Measurements from ENCODE around the gene ATF4.

ATF4 gene

DNA sequence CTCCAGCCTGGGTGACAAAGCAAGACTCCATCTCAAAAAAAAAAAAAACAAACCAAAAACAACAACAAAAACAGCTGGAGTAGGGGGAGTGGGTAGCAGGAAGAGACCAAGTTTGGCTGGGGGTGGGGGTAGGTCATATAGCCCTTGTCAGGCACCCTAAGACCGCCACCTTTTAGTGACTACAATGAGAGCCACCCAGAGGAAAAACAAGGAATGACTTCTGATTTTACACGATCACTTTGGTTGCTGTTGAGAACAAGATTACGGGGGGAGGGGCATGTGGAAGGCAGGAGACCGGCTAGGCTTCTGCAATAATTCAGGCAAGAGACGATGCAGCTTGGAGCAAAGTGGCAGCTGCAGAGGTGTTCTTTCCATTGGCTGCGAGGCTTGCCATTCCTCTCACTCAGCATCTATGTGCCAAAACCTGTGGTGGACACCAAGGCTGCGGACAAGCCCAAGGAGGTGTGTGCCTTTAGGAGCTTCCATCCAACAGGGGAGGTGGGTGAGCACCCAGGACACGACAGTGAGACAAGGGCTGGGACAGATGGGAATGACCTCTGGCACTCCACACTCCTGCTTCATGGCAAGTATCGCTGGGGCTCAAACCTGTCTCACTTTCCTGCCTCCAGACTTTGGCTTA lies 10.4 kb downstream of the ATF4 start:
- no peak for DNase-seq

GRCh38 chr22:39532215-39533073 lies 12.1 kb downstream of the ATF4 start, which contains the start of gene RPS19BP1:
Gene RPS19BP1, minus strand, starts transcription at chr22:39532748. Its CDS starts 10 bp downstream, at chr22:39532738.
- DNase-seq = peak; percentile 99

GRCh38 chr22:39534092-39534506 lies 13.7 kb downstream of the ATF4 start:
- DNase-seq = no peak

DNA sequence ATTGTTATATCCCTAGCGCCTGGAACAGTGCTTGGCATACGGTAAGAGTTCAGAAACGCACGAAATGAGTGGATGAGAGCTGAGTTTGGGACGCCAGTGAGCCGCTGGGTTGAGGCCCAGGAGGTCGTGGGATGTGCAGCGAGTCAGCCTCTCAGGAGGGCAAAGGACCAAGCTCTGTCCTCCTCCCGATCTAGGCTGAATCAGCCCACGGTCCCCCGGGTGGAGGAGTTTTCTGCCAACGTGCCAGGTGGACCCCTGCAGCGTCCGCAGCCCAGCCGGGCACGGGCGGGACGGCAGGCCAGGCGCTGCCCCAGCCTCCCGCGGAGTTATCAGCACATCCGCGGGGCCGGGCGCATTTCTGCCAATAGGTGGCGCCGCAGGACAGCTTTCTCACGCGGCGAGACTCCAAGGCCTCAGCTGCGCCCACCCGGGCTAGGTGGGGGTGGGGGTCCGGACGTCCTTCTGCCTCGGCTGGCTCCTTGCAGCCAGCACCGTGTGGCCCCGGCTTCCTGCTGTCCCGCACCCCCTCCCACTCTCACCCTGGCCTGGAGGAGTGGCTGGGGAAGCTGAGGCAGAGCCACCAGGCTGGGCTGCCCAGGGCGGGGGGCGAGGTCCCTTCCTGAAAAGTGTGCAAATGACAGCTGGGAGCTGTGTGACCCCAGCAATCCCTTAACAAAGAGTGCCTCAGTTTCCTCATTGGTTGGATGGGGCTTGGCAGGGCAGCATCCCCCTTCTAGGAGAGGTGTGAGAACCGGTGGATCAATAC lies 14.4 kb downstream of the ATF4 start:
- peak; percentile 80 for DNase-seq

DNA sequence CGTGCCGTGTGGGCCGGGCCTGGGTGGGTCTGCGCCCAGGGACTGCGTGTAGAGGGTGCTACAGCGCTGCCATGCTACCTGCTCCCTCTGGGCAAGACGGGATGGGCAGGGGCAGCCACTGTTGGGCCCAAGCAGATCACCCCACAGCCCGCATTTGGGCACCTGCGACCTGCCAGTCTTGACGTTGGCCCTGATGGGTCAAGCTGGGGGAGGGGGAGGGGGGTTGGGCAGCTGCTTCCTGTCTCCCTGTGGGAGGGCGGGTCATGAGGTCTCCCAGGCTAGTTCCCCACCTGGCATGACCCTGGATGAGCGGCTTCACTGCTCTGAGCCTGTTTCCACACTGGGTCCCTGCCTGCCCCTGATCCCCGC lies 15.0 kb downstream of the ATF4 start:
- no peak for DNase-seq

DNA sequence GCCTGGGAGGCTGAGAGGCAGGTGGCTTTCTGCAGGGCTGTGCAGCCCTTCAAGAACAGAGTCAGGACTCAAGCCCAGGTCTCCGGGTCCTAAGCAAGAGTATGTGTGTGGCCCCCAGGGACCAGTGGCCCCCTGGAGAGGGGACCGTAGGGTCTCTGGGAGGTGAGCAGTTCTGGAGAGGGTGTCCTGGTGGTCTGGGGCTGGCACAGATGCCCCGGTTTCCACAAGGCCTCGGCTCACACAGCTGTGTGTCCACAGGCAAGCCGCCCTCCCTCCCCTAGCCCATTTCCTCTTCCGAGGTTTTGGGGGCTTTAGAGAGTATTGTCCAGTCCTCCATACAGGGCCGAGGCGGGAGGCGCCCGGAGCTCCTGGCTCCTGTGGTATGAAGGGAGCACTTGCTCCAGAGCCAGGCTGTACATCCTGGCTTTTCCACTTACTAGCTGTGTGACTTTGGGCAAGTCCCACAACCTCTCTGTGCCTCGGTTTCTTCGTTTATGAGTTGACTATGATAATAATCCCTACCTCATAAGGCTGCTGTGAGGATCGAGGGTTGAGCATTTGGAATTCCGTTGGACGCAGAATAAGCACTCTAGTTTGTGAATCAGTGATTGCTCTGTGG lies 15.6 kb downstream of the ATF4 start:
- DNase-seq = no peak

GRCh38 chr22:39536711-39537110 lies 16.3 kb downstream of the ATF4 start:
- DNase-seq = no peak

- no peak for DNase-seq
Observed at GRCh38 chr22:39537975-39538374, 17.6 kb downstream of the ATF4 start.

DNA sequence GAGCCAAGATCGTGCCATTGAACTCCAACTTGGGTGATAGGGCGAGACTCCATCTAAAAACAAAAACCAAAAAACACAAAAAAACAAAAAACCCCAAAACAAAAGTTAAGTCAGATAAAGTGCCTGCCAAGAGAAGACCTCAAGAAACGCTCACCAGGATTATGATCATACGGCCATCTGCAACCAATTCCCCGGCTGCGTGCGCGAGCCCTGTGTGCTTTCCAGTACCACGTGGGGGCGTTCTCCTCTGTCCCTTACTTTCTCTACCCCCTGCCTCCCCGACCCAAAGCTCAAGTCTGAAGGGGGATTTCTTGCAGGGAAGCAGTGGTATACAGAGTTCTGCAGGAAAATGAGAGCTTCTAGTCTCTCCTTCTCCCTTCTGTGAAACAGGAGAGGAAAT lies 22.7 kb downstream of the ATF4 start:
- no peak for DNase-seq

DNA sequence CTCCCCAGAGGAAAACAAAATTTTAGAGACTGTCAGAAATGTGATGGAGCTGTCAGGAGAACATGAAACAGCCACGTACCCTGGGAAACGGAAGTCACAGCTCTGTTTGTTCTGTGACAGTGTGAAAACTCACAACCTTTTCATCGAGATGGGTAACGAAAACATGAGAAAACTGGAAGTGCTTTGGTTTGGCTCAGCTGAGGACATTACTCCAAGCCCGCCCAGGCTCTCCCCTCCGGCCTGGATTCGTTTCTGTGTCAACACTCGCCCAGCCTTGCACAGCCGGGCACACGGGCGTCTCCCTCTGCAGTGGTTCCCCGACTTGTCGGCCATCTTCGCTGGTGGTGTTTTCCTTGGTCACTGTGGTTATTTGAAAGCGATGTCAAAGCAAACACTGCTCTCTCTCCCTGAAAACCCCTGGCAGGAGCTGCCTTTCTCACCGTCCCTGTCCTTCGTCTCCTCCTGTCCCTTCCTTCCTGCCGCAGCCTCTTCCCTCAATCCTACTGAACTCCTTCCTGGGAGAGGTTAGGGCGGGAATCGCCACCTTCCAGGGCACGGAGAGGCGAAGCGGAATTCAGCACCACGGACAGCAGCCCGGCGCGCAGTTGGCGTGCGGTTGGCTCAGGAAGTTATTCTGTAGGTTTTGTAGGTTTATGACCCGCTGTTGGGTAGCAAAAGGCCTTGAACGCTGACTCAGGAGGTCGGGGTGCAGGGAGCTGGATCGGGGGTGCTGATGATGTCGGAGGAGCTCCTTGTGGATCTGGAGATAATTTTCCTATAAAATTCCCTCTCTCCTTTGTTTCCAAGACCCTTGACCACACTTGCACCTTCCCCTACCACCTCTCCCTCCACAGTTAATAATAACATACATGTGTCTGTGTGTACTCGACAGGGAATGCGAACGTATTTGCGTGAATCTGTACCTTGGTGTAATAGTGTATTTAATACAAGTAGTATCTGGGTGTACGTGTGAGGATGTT lies 25.3 kb downstream of the ATF4 start:
- peak; percentile 74 for DNase-seq

DNA sequence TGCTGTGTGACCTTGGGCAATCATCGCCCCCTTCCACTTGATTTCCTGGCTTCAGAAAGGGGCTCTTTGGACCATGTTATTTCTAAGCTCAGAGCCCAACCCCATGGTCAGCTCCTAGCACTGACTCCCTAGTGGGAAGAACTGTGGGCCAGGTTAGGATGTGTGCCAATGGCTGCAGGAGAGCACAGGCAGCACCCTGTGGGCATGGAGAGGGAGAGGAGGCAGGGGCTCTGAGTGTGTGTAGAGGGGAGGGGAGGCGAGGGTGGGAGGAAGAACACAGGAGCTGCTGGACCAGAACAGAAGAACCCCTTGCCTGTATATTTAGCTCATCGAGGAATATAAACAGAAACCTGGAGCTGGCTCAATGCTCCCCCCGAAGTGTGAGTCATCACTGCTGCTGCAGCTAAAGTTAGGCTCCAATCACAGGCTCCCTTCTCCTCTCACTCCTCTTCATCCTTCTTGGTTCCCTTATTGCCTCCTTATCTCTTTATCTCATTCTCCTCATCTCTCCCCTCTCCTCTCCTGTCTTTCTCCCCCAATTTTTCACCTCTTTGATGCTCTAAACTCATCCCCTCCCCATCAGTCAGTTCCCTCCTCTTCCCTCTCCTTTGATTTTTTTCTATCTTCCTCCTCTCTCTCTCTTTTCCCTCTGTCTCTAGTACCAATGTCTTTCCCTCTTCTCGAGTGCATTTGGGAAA lies 26.7 kb downstream of the ATF4 start:
- DNase-seq = no peak

DNA sequence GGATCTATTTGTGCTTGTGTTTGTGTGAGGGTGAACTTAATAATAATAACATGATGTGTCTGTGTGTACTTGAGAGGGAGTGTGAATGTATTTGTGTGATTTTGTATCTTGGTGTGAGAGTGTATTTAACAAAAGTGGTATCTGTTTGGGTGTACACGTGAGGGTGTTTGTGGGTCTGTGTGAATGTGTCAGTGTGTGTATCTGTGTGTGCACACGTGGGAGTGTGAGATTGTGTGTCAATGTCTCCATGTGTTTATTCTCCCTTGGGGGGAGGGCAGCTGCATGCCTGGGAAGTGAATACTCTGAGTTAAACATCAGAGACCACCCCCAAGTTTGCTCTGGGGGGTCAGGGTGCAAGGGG lies 27.2 kb downstream of the ATF4 start:
- no peak for DNase-seq

DNA sequence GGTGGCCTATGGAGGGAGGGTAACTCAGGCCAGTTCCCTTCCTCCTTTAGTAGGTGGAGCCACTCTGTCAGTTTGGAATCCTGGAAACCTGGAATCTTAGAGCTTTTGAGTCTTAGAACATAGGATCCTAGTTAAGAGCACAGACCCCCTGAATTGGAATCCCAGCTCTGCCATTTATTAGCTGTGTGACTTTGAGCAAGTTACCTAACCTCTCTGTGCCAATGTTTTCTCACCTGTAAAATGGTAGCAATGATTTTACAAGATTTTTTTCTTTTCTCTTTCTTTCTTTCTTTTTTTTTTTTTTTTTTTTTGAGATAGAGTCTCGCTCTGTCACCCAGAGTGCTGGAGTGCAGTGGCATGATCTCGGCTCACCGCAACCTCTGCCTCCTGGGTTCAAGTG lies 33.1 kb downstream of the ATF4 start:
- DNase-seq = no peak

DNA sequence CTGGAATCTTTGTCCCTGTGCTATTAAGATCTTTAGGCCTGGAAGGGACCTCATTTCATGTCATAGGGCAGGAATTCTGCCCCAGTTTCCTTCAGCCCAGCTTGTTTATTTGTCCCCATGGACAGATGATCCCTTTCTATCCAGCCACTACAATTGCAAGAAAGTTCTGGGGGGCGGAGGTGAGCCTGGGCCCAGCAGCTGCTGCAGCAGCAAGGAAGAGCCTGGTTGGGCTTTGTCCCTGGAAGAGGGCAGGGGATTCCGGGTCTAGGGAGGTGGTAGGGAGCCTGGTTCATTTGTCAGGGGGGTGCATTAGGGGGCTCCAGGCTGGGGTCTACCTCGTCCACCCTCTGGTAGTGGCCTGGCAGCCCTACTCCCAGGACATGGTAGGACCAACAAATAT lies 33.8 kb downstream of the ATF4 start:
- DNase-seq = no peak

DNA sequence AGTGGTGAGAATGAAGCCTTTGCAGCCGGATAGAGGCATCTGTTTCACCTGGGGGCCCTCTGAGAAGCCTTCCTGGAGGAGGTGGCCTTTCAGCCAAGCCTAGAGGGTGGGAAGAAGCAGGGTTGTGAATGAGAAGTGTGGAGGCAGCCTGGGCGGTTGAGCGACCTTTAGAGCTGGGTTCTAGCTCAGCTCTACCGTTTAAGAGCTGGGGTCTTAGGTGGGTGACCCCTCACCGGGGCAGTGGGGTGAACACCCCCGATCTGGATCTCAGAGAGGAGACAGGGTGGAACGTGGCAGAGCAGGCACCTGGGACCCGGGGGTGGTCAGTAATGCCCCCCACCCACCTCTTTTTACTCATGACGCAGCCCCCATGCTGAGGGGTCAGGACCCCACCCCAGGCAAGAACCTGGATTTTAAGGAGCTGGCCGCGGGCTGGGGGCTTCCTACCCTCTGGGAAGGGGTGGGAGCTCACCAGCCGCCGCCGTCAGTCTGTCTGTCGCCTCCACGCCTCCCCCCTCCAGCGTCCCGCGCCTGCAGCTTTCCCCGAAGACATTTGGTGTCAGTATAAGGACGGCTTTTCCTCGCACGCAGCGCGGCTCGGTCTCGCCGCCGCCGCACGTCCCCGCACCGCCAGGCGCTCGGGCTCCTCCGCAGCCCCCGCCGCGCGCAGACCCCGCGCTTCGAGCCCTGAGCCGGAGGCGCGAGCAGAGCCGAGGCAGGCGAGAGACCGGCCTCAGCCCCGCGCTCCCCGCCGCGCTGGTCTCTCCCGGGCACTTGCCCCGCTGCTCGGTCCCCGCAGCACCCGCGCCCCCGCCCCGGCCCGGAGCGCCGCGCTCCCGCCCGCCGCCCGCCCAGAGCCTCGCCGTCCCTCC lies 36.8 kb downstream of the ATF4 start:
- DNase-seq = peak; percentile 50

GRCh38 chr22:39558254-39558727 lies 37.9 kb downstream of the ATF4 start:
- no peak for DNase-seq

DNA sequence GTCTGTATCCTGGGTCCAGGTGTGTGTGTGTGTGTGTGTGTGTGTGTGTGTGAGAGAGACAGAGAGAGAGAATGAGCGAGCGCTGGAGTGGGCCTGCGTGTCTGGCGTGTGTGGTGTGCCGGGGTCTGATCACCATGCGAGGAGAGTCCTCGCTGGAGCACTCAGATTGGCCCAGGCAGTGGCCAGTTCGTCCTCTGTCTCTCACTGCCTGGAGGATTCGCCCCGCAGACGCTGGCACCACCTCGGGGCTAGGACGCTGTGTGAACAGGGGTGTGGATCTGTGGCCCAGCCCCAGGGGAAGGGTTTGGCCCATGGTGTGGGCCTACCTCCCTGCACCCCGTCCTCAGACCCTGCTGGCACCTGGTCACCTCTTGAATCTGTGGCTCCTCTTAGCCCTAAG lies 38.6 kb downstream of the ATF4 start:
- no peak for DNase-seq

DNA sequence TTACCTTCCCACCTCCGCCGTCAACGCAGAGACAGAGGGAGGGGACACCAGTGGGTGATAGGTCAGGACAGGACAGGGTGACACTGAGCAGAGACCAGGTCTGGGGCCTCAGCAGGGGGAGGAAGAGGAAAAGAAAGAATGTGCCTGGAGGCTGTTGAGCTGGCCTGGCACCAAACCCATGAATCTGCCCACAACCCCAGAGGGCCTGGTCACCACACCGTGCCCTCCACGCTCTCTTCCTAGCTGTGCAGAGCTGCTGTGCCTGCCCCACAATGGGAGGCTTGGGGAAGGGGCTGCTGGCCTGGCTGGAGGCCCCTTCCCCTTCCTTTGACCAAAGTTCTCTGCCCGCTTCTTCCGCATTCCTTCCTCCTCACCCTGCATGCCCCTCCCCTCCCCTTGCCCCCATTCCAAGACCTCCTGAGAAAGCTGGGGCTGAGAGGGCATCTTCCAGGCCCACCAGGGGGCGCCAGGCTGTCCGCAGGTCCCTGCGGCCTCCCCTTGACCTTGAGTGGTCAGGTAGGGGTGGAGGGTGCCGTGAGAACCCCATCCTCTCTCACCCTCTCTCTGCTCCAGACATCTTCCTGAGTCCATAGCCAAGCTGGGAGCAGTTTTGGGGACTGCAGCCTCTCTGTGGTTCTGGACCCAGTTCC lies 39.2 kb downstream of the ATF4 start:
- no peak for DNase-seq

- DNase-seq = no peak
Observed at GRCh38 chr22:39560127-39560526, 39.8 kb downstream of the ATF4 start.
